HG02571 (cell line): ENCODE measurements around the gene EN1.

Experiments used
- ATAC-seq: cut with Tn5 transposase; IDR thresholded peaks from one replicate; pipeline ENCODE4 v1.9.1; 2021; ENCODE audit warnings: mild to moderate bottlenecking, moderate library complexity; ENCODE audit not compliant: unreplicated experiment

The EN1 gene

DNA sequence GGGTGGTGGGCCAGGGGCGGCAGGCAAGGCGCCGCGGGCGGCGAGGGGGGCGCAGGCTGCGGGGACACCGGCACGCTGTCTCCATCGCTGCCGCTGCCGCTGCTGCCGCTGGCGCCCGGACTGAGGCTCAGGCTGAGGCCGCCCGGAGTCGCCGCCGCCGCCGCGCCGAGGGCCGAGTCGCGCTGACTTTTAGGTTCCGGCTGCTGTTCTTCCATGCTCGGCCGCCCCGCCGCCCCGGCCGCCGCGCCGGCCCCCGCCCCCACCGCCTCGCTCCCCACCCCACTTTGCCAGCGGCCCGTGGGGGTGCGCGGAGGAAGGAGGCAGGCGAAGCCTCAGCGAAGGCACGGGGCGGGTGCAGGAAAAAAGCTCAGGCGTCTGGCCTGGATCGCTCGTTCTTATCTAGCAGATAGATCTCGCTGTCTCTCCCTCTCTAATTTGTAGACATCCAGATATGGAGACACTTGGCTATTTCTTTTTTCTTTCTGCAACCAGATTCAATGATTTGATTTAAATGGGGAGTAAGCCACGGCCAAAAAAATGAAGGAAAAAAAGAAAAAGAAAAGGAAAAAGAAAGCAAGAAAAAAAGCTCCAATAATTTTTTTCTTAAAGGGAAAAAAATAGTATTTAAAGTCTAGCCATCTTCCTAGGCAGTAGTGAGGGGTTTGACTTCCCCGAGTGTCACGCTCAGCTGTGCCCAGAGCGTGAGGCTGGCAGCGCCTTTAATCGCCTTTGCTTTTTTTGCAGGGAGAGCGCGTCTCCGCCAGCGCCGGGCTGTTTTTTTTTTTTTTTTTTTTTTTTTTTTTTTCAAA is at the start of gene EN1:
Gene EN1 (minus strand): TSS at position 696 of the 809 bp plus-strand sequence. CDS start 481 bp downstream, at position 215.
- no peak for ATAC-seq

DNA sequence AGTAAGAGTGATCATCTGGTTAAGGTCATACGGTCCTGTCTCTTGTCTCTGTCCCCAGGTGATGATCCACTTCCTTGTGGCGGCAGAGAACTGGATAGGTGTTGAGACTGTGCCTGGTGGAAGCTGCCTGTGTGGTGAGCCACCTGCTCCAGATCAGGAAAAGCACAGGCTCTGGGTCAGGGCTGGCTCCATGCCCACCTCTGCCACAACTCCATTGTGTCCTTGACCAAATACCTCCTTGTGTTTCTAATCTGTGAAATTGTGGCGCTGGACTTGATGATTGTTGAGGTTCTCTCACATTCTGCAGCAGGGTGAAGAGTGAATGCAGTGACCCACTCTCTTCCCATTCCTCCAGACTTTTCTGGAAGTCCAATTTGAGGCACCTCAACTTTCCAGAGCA is 45.7 kb upstream of the EN1 start:
- ATAC-seq = no peak

DNA sequence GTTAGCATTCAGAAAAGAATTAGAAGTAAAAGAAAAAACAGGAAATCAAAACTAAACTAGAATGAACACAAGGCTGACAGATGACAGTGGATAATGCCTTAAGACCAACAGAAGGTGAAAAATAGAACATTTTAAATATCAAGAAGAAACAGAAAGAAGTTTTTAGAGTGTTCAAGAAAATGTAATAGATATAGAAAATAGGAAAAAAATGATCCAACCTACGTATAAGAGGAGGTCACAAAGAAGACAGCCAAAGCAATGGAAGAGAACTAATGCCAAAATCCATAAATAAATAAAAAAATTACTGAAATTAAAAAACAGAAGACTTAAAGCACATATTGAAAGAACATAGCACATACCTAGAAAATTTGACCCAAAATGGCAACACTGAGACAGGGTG is 42.5 kb upstream of the EN1 start:
- no peak for ATAC-seq

DNA sequence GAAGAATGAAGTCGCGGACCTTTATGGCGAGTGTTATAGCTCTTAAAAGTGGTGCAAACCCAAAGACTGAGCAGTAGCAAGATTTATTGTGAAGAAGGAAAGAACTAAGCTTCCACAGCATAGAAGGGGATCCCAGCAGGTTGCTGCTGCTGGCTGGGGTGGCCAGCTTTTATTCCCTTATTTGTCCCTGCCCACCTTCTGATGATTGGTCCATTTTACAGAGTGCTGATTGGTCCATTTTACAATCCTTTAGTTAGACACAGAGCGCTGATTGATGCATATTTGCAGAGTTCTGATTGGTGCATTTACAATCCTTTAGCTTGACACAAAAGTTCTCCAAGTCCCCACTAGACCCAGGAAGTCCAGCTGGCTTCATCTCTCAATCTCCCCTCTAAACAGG is 36.3 kb upstream of the EN1 start:
- ATAC-seq = no peak

DNA sequence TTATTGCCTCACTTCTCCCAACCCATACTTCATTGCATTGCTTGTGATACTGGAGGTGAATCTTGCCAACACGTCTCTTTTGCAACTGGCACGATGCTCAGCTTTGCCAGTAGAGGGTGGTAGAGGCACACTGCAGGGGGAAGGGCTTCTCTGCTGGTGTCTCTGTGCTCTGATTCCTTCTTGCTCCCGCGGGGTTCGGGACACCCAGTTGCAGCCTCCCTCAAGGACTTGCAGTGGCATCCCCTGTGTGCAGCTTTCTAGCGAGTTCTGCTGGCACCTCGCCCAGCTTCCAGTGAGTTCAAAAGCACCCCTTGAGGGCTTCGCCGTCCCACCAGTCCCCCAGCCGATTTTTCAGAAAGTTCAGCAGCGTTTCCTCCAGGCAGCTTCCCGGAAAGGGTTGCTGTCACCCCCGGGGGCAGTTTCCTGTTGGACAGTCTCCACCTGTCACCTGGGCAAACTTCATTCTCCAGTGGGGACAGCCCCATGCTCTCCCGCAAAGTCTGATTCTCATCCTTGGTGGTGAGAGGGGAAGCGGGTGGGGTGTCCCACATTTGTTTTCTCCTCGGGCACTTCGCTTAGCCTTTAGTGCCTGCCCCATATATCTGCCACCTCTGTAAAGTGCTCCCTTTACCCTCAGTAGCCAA is 35.4 kb upstream of the EN1 start:
- peak; percentile 50 for ATAC-seq

- peak; percentile 92 for ATAC-seq
These were observed 34.2 kb upstream of the EN1 start for GRCh38 chr2:118881490-118882129.

DNA sequence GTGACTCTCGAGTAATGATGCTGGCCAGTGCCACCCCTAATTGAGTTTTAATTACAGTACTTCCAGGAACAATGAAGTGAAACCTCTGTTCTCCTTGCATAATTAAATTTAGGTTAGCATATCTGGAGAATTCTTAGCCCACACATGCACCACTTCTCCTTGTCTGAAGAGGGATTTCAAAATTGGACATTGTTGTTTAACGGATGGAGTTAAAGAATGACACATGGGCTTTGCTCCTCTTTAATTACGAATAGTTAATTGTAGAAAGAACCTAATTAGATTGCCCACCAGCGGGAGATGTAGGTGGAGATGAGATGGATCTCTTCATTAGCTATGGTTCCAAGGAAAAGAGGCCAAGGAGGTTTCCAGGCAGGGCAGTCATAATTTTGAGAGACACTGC is 33.1 kb upstream of the EN1 start:
- no peak for ATAC-seq

- no peak for ATAC-seq
These were observed 31.2 kb upstream of the EN1 start for GRCh38 chr2:118878531-118879149.

GRCh38 chr2:118875318-118875717 is 27.9 kb upstream of the EN1 start:
- no peak for ATAC-seq

DNA sequence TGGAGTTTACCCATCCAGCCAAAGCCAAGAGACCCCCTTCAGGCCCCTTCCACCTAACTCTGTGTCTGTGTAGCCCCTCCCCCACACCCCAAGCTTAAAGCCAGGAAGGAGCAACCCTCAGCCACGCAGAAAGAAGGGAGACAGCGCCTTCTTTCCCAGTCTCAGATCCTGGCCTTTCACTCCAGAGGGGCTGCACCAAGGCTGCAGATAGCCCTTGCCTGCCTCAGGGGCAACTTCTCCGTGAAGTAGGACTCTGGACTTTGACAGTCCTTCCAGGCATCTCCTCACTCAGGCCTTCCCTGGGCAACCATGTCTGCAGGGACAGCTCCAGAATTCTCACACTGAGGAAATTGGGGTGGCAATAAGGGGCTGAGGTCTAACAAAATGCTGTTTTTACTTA is 26.9 kb upstream of the EN1 start:
- no peak for ATAC-seq

- peak; percentile 93 for ATAC-seq
These were observed 17.7 kb upstream of the EN1 start for GRCh38 chr2:118865106-118865505.

- no peak for ATAC-seq
These were observed 16.8 kb upstream of the EN1 start for GRCh38 chr2:118864207-118864606.

GRCh38 chr2:118861731-118862130 is 14.3 kb upstream of the EN1 start:
- ATAC-seq = no peak

- ATAC-seq = no peak
These were observed 13.8 kb upstream of the EN1 start for GRCh38 chr2:118861242-118861641.

GRCh38 chr2:118860506-118860905 is 13.1 kb upstream of the EN1 start:
- no peak for ATAC-seq

GRCh38 chr2:118859157-118859770 is 11.8 kb upstream of the EN1 start:
- no peak for ATAC-seq

DNA sequence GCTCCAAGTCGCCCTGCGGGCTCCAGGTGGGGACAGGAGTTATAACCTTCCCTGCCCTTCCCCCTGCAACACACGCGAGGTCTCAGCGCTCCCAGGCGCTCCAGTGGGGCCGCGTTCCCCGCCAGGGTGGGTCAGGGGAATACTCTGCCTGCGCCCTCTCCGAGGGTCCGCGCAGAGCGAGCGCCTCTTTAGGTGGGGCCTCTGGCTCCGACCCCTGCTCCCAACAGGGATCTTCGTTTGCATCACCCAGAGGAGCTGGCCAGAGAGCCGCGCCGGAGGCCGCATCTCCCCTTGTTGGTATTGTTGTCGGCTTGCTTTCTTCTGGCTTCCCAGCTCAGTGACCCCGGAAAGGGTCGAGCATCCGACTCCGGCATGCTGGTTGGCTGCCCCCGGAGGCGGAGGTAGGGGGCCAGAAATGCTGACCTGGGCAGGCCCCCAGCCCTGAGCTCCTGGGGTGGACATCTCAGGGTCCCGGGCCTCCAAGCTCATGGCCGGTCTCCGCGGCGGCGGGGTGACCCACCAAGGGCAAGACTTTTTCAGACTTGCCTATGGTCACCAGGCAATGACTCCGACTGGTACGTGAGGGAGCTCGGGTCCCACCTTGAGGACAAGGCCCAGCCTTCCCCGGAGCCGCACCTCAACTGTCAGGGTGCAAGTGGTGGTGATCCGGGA is 11.2 kb upstream of the EN1 start:
- no peak for ATAC-seq

DNA sequence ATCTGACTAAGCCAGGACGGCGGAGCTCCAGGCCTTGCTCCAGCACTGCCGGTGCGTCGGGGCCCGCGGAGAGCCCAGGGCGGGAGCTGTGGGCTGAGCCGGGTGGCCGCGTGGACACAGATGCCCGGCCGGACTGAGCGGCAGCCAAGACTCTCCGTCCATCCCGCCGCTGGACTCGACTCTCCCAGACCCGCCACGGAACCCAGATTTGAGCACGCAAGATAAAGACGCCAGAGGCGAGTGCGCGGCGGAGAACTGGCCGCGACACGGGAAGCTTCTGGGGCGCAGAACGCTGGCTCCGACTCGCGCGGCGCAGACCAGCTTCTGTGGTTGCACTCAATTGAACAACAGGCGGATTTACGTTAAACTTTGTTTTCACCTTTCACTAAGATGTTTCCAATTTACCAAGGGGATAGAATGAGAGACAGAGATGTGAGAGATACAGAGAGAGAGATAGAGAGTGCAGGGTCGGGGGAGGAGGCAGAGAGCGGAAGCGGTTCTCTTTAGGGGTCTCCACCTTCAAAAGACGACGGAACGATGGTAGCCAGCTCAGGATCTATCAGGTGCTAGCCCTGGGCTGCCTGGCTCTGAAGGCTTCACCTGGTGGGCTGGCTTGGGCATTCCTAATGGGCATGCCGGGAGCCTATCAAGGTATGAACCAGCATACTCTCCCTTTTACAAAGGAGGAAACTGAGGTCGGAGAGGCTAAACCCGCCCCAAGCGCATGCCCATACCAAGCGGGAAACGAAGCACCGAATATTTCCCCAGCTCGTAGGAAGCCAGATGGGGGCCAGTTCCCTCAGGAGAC is 10.4 kb upstream of the EN1 start:
- no peak for ATAC-seq

DNA sequence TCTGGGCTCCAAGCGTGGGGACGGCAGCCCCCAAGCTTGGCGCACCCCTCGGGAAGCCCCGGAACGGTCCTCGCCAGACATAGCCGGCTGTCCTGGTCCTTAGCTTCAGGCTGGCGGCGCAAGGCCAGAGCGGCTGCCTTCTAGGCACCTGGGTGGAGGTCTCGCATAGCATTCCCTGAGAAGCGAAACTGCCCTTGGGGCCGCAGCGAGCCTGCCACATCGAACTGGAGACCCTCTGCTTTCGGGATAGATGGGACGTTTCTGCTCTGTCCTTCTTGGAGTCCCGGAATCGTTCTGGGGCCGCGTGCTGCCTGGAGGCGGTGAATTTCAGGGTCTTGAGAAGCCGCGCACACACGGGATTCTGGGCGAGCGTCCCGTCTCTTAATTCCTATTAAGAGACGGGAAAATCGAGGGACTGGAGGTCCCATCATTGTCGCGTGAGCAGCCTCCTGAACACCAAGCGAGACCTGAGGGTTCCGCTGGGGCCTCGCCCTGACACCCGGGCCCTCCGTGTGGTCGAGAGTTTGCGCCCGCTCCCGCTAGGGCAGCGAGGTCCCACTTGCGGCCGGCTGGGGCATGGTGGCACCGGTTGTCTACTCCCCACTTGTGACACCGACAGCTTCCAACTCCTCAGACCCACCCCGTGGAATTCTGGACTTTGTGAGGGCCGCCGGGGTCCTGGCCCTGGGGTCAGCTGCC is 9.7 kb upstream of the EN1 start:
- no peak for ATAC-seq
